Muscle layer of colon (tissue), 2 donors: ENCODE results near the gene MAEA.
"Not testable (repeated sequence)": the region's sequence is repeated elsewhere in the genome, so short reads cannot be mapped to it uniquely, and the experiment has no call there.

Experiments
- H3K27ac ChIP-seq: one replicate; pipeline ENCODE4 v1.7.0; 2013; ENCODE audit warnings: low read depth, mild to moderate bottlenecking, low read length, moderate library complexity
- H3K27me3 ChIP-seq, 2 donors: one replicate each; pipeline ENCODE4 v1.7.0; 2013; ENCODE audit warnings: low read length in 2 of 2, mild to moderate bottlenecking in 2 of 2; ENCODE audit not compliant: insufficient read depth in 2 of 2, control insufficient read depth in 1 of 2
- H3K36me3 ChIP-seq: one replicate; pipeline ENCODE4 v1.7.0; 2013; ENCODE audit warnings: mild to moderate bottlenecking, low read length; ENCODE audit not compliant: insufficient read depth
- H3K4me1 ChIP-seq: one replicate; pipeline ENCODE4 v1.7.0; 2013; ENCODE audit warnings: mild to moderate bottlenecking, low read length; ENCODE audit not compliant: insufficient read depth
- H3K4me3 ChIP-seq, 2 donors: one replicate each; pipeline ENCODE4 v1.7.0; 2013; ENCODE audit warnings: low read length in 2 of 2, low read depth in 1 of 2, mild to moderate bottlenecking in 1 of 2, moderate library complexity in 1 of 2
- H3K9ac ChIP-seq: one replicate; pipeline ENCODE4 v1.7.0; 2013; ENCODE audit warnings: low read length
- H3K9me3 ChIP-seq: one replicate; pipeline ENCODE4 v1.7.0; 2013; ENCODE audit warnings: mild to moderate bottlenecking, low read length
- donor health status: abdominal sarcoma.
- donor health status: Adenocarcinoma of cecum.

MAEA gene

DNA sequence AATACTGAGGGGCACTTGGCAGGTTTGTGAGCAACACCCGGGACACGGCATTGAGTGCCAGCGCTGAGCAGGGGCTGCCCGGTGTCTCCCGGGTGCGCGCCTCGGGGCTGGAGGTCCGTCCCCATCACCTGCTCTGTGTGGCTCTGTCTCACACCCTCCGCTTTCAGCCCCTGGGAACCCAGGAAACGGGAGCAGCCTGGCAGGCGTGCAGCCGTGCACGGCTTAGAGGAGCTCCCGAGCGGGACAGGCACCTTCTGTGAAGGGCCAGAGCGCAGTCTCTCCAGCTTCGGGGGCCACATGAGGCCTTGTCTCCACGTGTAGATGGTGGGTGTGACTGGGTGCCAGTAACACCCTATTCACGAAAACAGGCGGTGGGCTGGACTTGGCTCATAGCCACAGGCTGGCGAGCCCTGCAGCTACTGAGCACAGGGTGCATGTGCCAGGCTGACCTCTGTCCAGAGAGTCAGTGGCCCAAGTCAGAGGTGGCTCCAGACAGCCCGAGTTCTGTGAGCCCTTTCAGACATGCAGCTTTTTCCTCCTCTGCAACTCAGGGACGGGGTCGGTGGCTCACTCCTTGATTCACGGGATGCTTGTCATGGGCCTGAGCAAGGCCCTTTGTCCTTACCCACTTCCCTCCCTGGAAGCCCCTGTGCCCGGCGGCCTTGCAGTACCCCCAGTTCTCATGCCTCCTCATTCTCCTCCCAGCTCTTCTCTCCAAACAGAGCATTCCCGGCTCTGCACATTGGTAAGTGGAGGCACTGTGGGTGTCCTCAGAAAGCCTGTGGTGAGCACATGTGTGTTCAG is 80.8 kb downstream of the MAEA start:
- Histone ChIP-seq H3K9me3 (no peaks in the 10 kb centered on the region), H3K27me3 (no peaks in the 10 kb centered on the region), H3K36me3 (peaks cover 16% of the 10 kb centered on the region), H3K27ac (no peak overlapping the region), H3K4me1 (no peaks in the 10 kb centered on the region), H3K4me3 (no peak overlapping the region), H3K9ac (no peak overlapping the region)

DNA sequence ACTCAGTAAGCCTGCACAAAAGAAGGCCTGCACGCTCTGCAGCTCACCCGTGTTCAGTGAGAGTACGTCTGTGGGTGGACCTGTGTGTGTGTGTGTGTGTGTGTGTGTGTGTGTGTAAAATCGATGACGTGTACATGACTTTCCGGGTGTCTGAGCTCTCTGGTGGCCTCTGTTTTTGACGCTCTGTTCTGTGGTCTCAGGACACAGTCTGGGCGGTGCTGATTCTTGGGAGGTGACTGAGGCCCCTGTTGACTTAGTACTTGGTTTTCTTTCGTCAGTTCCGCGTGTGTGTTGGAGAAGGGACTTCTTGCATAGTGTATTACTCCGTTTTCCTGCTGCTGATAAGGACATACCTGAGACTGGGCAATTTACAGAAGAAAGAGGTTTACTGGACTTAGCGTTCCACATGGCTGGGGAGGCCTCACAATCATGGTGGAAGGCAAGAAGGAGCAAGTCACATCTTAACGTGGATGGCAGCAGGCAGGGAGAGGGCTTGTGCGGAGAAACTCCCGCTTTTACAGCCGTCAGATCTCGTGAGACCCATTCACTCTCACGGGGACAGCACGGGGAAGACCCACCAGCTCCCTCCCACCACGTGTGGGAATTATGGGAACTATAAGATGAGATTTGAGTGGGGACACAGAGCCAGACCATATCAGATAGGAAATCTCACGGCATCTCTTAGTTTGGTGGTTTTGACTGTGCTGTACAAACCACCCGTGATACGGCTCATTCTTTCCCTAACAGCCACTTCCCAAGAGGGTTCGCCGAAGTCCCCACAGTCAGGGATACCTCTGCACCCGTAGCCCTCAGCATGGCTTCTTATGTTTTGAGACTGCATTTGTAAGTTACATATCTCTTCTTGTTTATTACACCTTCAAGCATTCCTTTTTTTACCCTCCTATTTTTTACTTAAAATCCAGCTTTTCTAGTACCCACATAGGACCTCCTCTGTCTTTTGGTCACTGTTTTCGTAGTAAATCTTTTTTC is 81.8 kb downstream of the MAEA start:
- Histone ChIP-seq H3K4me3 (no peak overlapping the region), H3K27me3 (no peaks in the 10 kb centered on the region), H3K9me3 (no peaks in the 10 kb centered on the region), H3K4me1 (no peaks in the 10 kb centered on the region), H3K36me3 (peaks cover 14% of the 10 kb centered on the region), H3K9ac (no peak overlapping the region), H3K27ac (no peak overlapping the region)

DNA sequence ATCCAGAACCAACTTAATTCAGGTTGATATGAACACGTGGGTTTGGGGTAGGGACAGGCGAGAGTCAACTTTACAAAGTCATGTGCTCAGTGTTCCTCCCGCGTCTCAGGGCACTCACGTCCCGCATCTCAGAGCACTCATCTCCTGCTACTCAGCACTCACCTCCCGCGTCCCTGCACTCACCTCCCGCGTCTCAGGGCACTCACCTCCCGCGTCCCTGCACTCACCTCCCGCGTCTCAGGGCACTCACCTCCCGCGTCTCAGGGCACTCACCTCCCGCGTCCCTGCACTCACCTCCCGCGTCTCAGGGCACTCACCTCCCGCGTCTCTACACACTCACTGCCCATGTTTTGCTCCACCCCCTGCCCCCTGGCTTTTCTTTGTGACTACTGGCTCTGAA is 82.9 kb downstream of the MAEA start:
- not testable (repeated sequence) for H3K4me3 ChIP-seq, H3K9ac ChIP-seq, H3K27me3 ChIP-seq, H3K9me3 ChIP-seq, H3K4me1 ChIP-seq, H3K27ac ChIP-seq
- H3K36me3 ChIP-seq: peaks cover 13% of the 10 kb centered on the region

DNA sequence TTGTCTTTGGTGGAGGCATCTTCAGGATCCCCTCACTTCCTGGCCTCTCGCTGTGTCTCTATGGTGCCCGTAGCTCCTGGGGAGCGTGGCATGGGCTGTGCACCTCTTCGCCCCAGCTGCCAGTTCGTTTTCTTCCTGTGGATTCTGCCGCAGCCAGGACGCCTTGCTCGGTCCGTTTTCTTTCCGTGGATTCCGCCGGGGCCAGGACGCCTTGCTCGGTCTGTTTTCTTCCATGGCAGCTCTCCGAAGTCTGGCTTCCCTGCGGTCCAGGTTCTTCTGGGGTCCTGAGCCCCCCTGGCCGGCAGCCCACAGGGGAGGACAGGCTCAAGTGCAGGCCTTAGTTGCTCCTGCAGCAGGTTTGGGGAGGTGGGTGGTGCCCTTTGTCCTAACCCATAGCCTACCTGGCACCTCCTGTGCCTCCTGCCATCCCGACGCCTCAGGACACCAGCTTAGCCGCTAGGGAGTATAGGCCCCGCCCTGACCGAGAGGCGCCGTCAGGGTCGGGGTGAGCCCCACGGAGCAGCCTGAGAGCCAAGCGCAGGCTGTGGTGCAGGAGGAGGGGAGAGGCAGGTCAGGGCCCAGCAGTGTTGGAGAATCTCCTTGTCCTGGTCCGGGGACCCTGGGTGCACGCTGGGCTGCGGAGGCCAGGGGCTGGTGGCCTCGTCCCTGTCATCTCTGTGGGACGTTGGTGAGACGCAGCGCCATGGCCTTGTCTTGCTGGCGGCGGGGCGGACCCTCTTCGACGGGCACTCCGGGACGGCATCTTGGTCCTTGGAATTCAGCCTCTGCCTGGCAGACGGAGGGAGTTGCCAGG is 84.4 kb downstream of the MAEA start:
- Histone ChIP-seq H3K4me1 (no peaks in the 10 kb centered on the region), H3K27ac (no peak overlapping the region), H3K27me3 (no peaks in the 10 kb centered on the region), H3K9ac (no peak overlapping the region), H3K9me3 (no peaks in the 10 kb centered on the region), H3K4me3 (no peak overlapping the region), H3K36me3 (peaks cover 13% of the 10 kb centered on the region)

DNA sequence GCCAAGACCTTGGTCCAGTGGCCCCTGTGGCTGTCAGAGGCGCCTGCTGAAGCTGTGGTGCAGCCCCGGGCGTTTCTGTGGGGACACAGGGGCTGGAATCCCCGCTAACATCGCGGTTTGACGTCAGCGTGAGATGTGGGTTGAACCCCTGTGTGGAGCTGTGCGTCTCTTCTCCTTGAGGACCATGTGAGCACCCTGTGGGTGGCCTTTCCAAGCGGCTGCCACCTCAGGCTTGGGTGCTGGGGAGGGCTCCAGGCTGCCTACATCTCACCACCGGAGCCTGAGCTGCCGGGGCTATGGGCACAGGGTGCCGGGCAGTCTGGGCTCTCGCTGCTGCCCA is 85.0 kb downstream of the MAEA start:
- Histone ChIP-seq H3K36me3 (peaks cover 13% of the 10 kb centered on the region), H3K9me3 (no peaks in the 10 kb centered on the region), H3K4me3 (no peak overlapping the region), H3K27ac (no peak overlapping the region), H3K4me1 (no peaks in the 10 kb centered on the region), H3K9ac (no peak overlapping the region), H3K27me3 (no peaks in the 10 kb centered on the region)

DNA sequence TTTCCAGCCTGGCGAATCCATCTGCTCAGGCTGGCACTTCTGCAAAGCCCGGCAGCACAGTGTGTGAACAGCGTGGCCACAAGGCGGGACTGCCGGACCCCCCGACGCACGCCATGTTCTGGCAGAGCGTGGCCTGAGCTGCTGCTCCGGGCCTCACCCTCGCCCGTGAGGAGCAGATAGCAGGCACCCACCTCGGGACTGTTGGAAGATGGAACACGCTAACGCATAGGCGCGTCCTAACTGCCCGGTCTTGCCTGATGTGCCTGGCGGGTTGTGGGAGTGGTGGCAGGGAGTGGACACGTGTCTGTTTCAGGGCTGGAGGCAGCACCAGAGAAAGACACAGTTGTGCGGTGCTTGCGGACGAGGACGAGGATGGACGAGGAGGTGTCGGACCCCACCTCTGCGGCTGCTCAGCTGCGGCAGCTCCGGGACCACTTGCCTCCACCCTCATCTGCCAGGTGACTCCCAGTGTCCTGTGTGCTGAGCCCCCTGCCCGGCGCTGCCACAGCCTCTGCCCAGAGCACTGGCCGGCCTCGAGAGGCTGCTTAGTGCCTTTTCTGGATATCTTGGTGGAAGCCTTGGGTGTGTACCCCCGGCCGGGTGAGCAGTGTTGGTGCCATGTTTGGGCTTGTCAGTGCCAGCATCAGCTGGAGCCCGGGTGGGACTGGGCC is 85.5 kb downstream of the MAEA start:
- Histone ChIP-seq H3K36me3 (peaks cover 13% of the 10 kb centered on the region), H3K4me3 (no peak overlapping the region), H3K9ac (no peak overlapping the region), H3K9me3 (no peaks in the 10 kb centered on the region), H3K27me3 (no peaks in the 10 kb centered on the region), H3K27ac (no peak overlapping the region), H3K4me1 (no peaks in the 10 kb centered on the region)

DNA sequence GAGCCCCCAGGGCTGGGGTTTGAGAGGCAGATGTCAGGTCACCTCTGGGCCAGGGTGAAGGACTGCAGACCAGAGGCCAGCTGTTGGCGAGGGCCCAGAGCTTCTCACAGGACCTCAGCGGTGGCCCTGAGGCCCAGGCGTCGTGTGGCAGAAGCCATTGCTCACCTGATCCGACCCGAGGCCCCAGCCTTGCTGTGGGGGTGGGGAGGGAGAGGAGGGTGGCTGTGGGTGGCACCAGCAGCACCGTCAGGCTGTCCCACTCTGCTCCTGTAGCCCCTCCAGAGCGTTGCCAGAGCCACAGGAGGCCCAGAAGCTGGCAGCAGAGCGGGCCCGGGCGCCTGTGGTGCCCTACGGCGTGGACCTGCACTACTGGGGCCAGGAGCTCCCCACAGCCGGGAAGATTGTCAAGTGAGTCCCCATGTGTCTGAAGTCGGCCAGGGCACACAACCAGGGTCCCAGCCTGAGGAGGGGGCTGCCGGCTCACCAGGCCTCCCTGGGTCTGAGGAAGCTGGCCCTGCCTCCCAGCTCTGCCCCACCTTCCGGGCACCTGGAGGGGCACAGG is 86.2 kb downstream of the MAEA start:
- Histone ChIP-seq H3K4me1 (no peaks in the 10 kb centered on the region), H3K9ac (no peak overlapping the region), H3K4me3 (no peak overlapping the region), H3K36me3 (peaks cover 11% of the 10 kb centered on the region), H3K27ac (no peak overlapping the region), H3K9me3 (no peaks in the 10 kb centered on the region), H3K27me3 (no peaks in the 10 kb centered on the region)

DNA sequence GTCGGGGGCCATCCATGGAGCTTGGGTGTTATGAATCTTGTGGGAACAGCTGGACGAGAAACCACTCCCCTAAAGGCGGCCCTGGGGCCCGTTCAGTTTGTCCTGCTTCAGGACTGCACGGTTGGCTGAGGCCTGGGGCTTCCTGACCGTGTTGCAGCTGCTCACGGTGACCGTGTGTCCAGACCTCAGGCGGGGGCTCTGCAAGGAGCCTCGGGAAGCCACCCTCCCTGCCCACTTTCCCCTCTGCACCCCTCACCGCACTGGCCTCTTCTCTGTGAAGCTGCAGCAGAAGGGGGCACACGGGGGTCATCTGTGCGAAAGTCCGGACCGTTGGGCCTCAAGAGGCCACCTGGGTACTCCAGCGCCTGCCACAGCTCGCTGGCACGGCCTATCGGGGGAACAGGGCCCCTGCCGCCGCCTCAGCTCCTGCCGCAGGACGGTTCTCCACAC is 86.7 kb downstream of the MAEA start:
- H3K4me3 ChIP-seq: no peak overlapping the region
- peaks cover 6% of the 10 kb centered on the region for H3K36me3 ChIP-seq
- H3K9me3 ChIP-seq: no peaks in the 10 kb centered on the region
- no peaks in the 10 kb centered on the region for H3K27me3 ChIP-seq
- no peak overlapping the region for H3K9ac ChIP-seq
- H3K27ac ChIP-seq: no peak overlapping the region
- no peaks in the 10 kb centered on the region for H3K4me1 ChIP-seq

DNA sequence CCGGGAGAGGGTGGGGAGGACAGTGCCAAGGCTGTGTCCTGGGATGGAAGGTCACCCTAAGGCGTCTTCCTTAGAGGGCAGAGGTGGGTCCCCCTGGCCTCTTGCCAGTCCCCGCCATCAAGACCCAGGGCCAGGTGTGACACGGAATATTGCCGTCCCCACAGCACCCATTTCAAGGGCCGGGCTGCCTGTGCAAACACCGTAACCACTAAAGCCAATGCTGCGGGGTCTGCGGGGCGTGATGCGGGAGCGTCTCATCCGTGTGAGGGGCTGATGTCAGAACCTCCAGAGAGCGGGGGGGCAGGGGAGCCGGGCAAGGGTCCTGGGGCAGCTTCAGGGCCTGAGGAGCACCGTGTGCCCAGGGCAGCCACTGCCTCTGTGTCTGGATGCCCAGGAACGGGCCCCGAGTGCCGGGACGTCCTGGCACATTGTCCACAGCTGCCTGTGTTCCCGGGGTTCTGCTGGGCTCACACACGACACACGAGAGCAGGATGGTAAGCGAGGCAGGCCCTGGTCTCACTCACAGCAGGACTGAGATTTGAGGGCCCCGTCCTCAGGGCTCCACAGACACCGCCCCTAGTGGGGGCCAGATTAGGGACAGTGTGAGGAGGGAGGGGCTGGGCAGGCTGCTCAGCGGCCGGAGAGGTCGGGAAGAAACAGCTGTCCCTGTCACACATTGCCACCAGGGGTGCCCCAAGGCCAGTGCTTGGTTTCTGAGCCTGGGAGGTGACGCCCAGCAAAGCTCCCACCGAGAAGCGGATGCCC is 87.3 kb downstream of the MAEA start:
- Histone ChIP-seq H3K27me3 (no peaks in the 10 kb centered on the region), H3K4me3 (no peak overlapping the region), H3K36me3 (peaks cover 6% of the 10 kb centered on the region), H3K4me1 (no peaks in the 10 kb centered on the region), H3K9me3 (no peaks in the 10 kb centered on the region), H3K9ac (no peak overlapping the region), H3K27ac (no peak overlapping the region)

DNA sequence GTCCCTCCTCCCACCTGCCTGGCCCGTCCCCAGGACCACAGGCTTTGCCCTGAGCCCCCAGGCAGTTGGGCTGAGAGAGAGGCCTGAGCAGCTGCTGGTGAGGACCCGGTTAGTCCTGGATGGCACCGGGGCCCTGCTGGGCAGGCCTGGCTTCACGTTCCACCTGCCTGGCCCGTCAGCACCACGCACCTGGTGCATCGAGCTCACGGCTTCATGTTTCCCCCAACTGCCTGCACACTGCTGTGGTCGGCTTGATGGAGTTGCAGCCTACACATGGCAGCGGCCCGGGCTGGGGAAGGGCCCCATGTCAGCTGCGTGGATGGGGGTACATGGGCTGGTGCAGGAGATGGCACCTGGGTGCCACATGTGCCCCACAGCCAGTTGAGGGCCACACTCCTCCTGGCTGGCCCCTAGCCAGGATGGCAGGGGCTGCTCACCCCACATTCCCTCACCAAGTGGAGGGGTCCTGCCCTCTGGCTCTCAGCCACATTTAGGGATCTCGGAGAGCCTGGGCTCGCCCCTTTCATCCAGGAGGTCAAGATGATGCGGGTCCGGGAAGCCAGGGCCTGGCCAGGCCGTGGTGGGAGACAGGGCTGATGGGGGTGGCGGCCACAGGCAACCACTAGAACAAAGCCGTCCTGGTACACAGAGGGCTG is 88.0 kb downstream of the MAEA start:
- no peak overlapping the region for H3K4me3 ChIP-seq
- H3K27ac ChIP-seq: no peak overlapping the region
- H3K36me3 ChIP-seq: peaks cover 6% of the 10 kb centered on the region
- H3K27me3 ChIP-seq: no peaks in the 10 kb centered on the region
- H3K9ac ChIP-seq: no peak overlapping the region
- H3K4me1 ChIP-seq: no peaks in the 10 kb centered on the region
- no peaks in the 10 kb centered on the region for H3K9me3 ChIP-seq
